HG02970 (cell line): ENCODE results near the gene P4HB.

Source experiments
- ATAC-seq: cut with Tn5 transposase; IDR thresholded peaks from one replicate; pipeline ENCODE4 v1.9.1; 2021; ENCODE audit warnings: mild to moderate bottlenecking, moderate library complexity, moderate number of reproducible peaks; ENCODE audit not compliant: unreplicated experiment, low FRiP score

Gene P4HB

GRCh38 chr17:81869221-81870130, 9.1 kb upstream of the P4HB start:
- no peak for ATAC-seq

- no peak for ATAC-seq
These were observed 8.4 kb upstream of the P4HB start for GRCh38 chr17:81868674-81869220.

GRCh38 chr17:81867991-81868673, 7.8 kb upstream of the P4HB start:
- no peak for ATAC-seq

GRCh38 chr17:81867170-81867990, 7.0 kb upstream of the P4HB start:
- no peak for ATAC-seq

DNA sequence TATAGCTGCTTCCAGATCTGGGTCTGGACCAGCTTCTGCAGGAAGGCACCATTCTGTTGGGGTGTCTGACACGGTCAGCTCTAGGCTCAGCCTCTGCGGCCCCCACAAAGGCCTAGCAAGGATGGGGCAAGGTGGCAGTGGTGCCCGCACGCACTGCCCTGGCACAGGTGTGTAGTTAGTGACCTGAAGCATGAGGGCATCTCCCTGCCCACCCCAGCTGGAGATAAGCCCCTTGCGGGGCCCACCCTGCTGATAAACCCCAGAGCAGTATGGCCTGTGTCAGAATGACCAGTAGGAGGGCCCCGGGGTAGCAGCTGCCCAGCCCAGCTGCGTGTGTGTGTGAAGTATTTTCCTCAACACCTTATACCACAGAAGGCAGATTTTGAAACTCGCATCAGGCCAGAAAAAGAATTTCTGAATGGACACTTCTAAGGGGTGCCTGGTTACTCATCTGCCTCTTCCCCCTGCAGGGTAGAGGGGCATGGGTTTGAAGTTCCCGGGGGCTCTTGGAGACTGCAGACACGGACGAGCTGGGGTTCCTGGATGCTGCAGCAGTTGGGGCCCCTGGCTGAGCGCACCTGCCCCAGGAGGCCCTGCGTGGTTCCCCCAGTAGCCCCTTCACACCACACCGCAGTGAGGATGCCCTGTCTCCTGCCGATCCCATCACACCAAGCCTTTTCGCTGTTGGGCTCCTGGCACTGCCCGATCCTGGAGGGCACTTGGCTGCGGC, 6.3 kb upstream of the P4HB start:
- no peak for ATAC-seq

DNA sequence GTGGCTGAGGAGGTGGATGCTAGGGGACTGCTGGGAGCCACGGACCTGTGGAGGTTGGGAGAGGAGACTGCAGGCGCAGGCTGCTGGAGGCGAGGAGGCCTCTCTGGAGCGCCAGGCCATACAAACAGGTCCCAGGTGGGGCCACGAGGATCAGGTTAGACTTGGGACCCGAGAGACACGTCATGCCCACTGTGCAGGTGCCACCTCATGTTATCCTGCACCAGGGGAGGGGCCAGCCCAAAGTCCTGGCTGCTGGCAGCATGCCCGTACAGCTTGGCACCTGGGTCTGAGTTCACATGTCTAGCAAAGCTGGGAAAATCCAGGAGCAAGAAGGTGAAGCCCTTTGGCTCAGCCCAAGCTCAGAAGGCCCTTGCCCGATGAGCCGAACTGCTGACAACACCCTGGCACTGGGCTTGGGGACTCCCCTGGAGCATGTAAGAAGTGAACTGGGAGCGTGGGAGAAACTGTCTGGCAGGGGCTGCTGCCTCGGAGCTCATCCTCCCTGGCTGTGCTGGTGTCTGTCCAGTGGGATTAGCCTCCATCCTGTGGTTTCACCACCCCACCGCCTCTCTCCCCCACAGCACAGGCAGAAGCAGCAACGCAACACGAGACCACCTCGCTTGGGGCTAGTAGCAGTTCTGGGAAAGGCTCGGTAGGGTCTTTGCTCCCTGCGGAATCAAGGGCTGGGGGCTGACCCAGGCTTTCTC, 5.6 kb upstream of the P4HB start:
- no peak for ATAC-seq

- no peak for ATAC-seq
These were observed 5.0 kb upstream of the P4HB start for GRCh38 chr17:81865358-81865732.

DNA sequence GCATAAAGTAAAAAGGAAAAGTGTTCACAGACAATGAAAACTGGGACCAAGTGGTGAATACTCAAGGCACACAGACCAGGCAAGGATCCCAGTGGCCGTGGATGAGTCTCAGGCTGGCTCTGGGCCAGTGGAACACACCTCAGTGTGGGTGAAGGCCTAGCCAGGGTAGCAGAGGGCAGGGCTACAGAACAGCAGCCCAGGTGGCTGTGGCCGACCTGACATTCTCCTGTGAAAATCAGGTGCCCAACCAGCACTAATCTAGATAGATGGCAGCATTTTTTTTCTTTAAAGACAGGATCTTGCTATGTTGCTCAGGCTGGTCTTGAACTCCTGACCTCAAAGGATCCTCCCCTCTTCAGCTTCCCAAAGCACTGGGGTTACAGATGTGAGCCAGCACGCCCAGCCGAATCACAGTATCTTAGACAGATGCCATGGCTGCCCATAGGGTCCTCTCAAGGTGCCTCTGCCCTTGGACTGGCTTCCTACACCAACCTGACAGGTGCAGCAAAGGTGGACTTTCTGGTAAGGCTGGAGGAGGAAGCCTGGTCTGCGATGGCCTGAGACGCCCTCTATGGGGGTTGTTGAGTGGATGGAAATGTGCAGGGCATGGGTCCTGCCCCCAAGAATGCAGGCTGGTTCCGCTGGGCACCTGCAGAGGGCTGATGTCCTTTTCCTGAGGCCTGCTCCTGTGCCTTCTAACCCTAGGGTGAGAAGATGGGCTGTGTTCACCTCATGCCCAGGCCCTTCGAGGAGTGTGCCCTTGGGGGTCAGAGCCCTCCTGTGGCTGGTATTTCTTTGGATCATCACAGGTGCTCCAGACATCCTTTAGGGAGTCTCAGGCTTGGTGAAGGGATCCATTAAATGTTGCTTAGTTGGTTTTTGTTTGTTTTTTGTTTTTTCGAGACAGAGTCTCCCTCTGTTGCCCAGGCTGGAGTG, 3.8 kb upstream of the P4HB start:
- no peak for ATAC-seq

DNA sequence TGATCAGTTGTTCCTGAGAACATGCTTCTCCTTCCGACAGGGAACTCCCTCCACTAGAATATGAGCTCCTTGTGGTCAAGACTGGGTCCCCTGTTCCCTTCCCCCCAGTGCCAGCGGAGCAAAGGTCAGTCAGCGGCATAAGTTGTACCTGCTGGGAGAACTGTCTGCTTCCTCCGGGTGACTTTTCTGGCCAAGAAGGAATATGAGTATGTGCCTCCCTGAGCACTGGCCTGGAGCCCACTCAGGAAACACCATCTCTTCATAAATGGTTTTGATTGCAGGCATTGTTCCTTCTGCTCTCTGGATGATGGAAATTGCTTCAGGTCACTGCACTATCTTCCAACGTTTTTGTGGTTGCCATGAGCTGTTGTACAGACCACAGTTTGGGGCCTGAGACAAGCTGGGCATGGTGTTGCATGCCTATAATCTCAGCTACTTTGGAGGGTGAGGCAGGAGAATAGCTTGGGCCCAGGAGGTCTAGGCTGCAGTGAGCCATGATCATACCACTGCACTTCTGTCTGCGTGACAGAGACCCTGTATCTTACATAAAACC, 2.9 kb upstream of the P4HB start:
- ATAC-seq, result no peak

DNA sequence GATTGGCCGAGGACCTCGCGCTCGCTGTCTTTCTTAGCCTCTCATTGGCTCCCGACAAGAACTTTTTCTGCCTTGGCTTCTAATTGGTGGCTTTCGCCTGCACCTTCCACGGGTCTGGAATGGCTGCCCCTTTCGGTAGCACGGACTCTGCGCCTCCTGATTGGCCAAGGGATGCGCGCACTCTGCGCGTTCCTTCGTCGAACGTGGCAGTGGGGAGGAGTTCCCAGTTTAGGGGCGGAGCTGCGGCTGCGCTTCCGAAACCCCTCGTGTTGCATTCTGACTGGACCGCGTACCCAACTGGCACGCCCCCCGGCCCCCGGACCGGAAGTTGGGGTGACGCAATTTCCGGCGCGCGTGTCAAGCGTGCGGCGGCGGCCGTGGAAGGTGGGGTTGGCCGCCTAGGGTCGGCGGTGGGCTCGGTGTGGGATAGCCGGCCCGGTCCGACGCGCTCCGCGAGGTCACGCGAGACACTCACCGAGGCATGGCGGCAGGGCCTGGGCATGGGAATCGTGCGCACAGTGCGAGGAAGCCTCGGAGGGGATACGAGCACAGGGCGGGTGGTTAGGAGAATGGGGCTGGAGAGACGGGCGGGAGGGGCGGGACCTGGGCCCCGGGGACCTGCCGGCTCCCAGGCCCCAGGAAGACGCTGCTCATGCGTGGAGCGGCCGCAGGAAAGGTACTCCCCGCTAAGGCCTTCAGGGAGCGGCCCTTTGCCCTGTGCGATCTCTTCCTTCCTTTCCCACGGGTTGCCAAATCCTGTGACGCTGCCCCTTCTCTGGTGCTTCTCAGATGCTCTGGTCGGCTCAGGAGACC, 627 bp upstream of the P4HB start:
- peak; percentile 83 for ATAC-seq

DNA sequence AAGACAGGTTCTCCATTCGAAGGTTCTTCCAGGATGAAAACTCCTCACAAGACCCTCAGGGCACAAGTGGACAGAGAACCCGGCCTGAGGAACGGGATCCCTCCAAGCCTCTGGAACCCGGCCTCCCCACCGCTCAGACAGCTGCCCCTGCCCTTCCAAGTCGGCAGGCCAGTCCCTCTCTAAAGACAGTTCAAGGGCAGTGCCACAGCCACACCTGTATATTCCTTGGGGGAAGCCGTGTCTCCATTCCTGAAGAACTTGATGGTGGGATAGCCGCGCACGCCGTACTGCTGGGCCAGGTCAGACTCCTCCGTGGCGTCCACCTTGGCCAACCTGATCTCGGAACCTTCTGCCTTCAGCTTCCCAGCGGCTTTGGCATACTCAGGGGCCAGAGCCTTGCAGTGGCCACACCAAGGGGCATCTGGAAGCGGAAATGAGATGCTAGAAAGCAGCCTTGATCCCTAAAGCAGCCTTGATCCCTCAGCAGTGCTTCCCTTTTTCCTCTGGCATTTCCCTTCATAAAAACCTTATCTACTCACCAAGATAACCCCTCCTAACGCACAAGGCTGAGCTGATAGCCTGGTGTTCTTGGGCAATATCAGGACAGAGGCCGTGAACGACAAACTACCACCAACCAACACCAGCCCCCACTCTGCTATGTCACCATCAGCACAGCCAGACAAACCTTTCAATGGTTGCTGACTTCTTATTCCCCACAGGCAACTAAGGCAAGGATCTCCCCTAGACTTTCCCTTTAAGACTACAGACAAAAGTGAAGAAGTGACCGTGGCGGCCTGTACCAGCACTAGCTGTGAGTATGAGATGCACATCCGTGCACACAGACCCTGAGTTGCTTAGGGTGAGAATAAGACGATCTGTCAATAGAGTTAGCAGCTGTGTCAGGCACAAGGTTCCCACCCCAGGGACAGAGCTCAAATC, 1.1 kb downstream of the P4HB start:
- ATAC-seq, result no peak

GRCh38 chr17:81858170-81858966, 2.0 kb downstream of the P4HB start:
- ATAC-seq, result no peak

DNA sequence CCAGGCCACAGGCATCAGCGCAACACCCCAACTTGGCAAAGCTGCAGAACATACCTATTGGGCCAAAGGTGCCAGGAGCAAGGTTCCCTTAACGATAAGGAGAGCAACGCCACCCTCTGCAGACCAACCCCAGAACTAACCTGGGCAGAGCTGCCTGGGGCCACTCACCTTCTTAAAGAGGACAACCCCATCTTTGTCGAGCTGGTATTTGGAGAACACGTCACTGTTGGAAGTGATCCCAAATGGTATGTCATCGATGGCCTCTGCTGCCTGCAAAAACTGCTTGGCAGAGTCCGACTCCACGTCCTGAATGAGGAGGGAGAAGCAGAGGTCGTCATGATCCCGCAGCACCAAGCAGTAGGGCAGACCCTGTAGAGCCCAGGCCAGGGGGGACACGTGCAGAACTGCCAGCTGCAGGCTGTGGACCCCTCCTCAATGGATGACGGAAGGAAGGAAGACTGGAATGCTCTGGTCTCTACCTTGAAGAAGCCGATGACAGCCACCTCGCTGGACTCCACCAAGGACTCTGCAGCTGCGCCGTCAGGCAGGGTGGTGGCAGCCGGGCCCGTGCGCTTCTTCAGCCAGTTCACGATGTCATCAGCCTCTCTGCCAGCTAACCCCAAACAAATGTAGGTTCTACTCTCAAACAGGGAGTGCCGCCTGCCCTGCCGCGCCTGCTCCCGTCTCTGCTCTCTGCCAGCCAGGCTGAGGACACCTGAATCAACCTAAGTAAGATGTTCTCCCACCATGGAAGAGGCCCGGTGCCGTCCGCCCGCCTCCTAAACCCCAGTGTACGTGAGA, 5.2 kb downstream of the P4HB start:
- ATAC-seq, result no peak

DNA sequence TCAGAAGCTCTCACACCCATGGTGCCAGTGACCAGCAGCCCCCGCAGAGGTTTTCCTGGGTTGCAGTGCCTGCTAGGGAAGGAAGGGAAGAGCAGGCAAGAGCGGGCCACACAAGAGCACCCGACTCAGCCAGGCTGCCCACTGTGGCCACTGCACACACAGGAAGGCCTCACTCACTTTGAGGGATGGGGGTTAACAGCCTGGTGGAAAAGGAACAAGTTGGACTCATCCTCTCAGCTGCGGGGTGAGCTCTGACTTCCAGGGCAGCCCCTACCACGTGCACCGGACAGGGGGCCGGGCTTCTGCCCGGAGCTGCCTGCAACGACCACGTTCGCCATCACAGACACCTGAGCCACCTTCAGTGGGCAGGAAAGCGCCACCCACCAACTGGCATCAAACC, 8.1 kb downstream of the P4HB start:
- ATAC-seq, result no peak

GRCh38 chr17:81851423-81851822, 8.9 kb downstream of the P4HB start:
- no peak for ATAC-seq
